PC-9 (cell line): ENCODE measurements around the gene TLE5.

Experiments
- CTCF ChIP-seq: fragments of 200-600 bp; sonication (generic); conservative IDR thresholded peaks from 2 replicates; pipeline ENCODE4 v1.6.1; 2017; ENCODE audit warnings: mixed run types, antibody characterized with exemption, mild to moderate bottlenecking, moderate library complexity
- EZH2 ChIP-seq: fragments of 200-600 bp; sonication (generic); IDR thresholded peaks from 2 replicates; pipeline ENCODE4 v1.8.0; 2017; ENCODE audit warnings: antibody characterized with exemption, low read depth

- TF ChIP-seq CTCF, result no peak
- TF ChIP-seq EZH2, result no peak
These were observed 13.2 kb downstream of the TLE5 start for GRCh38 chr19:3049089-3049488.
